Neural progenitor cell (in vitro differentiated cells): Measurements from ENCODE around the gene NFATC2IP. TPM values are rescaled to one million over a fixed set of nuclear protein-coding genes. Genes with fewer than 3 reads are reported as not detected.

Experiments
- DNase-seq: peaks from one replicate; pipeline ENCODE4 v3.0.0-alpha.2; 2016; ENCODE audit warnings: low spot score
- H2AFZ ChIP-seq: fragments of 200-600 bp; sonication (generic); replicated peaks from 2 replicates; pipeline ENCODE4 v1.6.1; 2016; ENCODE audit warnings: antibody characterized with exemption
- H3F3A ChIP-seq: fragments of 200-600 bp; sonication (generic); 2 replicates; pipeline ENCODE4 v1.6.1; 2016; ENCODE audit warnings: antibody characterized with exemption, low read depth
- H3K27ac ChIP-seq: fragments of 200-600 bp; sonication (generic); 2 replicates; pipeline ENCODE4 v1.5.1; 2016; ENCODE audit warnings: mild to moderate bottlenecking
- H3K27me3 ChIP-seq: fragments of 200-600 bp; sonication (generic); 2 replicates; pipeline ENCODE4 v1.6.1; 2016; ENCODE audit warnings: mild to moderate bottlenecking, moderate library complexity
- H3K36me3 ChIP-seq: fragments of 200-600 bp; sonication (generic); 2 replicates; pipeline ENCODE4 v1.5.1; 2016
- H3K4me1 ChIP-seq: fragments of 200-600 bp; sonication (generic); 2 replicates; pipeline ENCODE4 v1.6.1; 2016; ENCODE audit warnings: mixed run types
- H3K4me2 ChIP-seq: fragments of 200-600 bp; sonication (generic); 2 replicates; pipeline ENCODE4 v1.6.1; 2016
- H3K4me3 ChIP-seq: fragments of 200-600 bp; sonication (generic); 2 replicates; pipeline ENCODE4 v1.5.1; 2016
- H3K79me2 ChIP-seq: fragments of 200-600 bp; sonication (generic); 2 replicates; pipeline ENCODE4 v1.6.1; 2016; ENCODE audit warnings: low read depth
- H3K9ac ChIP-seq: fragments of 200-600 bp; sonication (generic); 2 replicates; pipeline ENCODE4 v1.6.1; 2016
- H3K9me3 ChIP-seq: fragments of 200-600 bp; sonication (generic); 2 replicates; pipeline ENCODE4 v1.5.1; 2016; ENCODE audit warnings: low read depth
- H4K20me1 ChIP-seq: fragments of 200-600 bp; sonication (generic); 2 replicates; pipeline ENCODE4 v1.6.1; 2016; ENCODE audit warnings: low read depth
- H3K27ac Mint-ChIP-seq: 3 replicates; pipeline ENCODE4 v1.8.0; 2021; ENCODE audit warnings: mixed read lengths
- H3K27me3 Mint-ChIP-seq: 2 replicates; pipeline ENCODE4 v1.8.0; 2022; ENCODE audit warnings: low read depth, mild to moderate bottlenecking, inconsistent platforms, moderate library complexity, mixed read lengths; ENCODE audit not compliant: insufficient read depth
- H3K36me3 Mint-ChIP-seq: 3 replicates; pipeline ENCODE4 v1.8.0; 2021; ENCODE audit warnings: mixed read lengths
- H3K4me1 Mint-ChIP-seq: 3 replicates; pipeline ENCODE4 v1.8.0; 2021; ENCODE audit warnings: mixed read lengths
- H3K4me3 Mint-ChIP-seq: 3 replicates; pipeline ENCODE4 v1.8.0; 2021; ENCODE audit warnings: mild to moderate bottlenecking, moderate library complexity, mixed read lengths
- H3K9me3 Mint-ChIP-seq: 3 replicates; pipeline ENCODE4 v1.8.0; 2020; ENCODE audit warnings: mixed read lengths
- CTCF ChIP-seq: fragments of 200-600 bp; sonication (generic); IDR thresholded peaks from 2 replicates; pipeline ENCODE4 v1.5.1; 2017; ENCODE audit warnings: antibody characterized with exemption, mild to moderate bottlenecking
- EZH2 ChIP-seq: fragments of 200-600 bp; sonication (generic); IDR thresholded peaks from 2 replicates; pipeline ENCODE4 v1.6.1; 2017; ENCODE audit warnings: antibody characterized with exemption, mild to moderate bottlenecking, moderate library complexity
- EZH2phosphoT487 ChIP-seq: fragments of 200-600 bp; sonication (generic); IDR thresholded peaks from 2 replicates; pipeline ENCODE4 v1.6.1; 2017; ENCODE audit warnings: antibody characterized with exemption
- total RNA-seq: library from RNA; depleted of rRNA; stranded (reverse); fragments of >200 nt; gene quantifications from 2 replicates; pipeline ENCODE4 v1.2.3, GENCODE V29; 2015; ENCODE audit warnings: low replicate concordance

The NFATC2IP gene
- total RNA-seq, 1 donor from 2014 or later = 33.2 TPM

GRCh38 chr16:28913946-28914724 lies 36.6 kb upstream of the NFATC2IP start:
- Mint-ChIP-seq H3K27ac (no peak overlapping the region), H3K36me3 (peaks cover 8% of the 10 kb centered on the region), H3K27me3 (peaks cover 4% of the 10 kb centered on the region), H3K4me1 (peaks cover 8% of the 10 kb centered on the region), H3K4me3 (no peak overlapping the region), H3K9me3 (no peaks in the 10 kb centered on the region)
- H4K20me1 ChIP-seq = no peaks in the 10 kb centered on the region
- H3K79me2 ChIP-seq = no peaks in the 10 kb centered on the region
- no peak for DNase-seq
- H3K27me3 ChIP-seq = no peaks in the 10 kb centered on the region
- no peak overlapping the region for H3K4me2 ChIP-seq
- no peak overlapping the region for H3K9ac ChIP-seq
- TF ChIP-seq EZH2 (no peak), EZH2phosphoT487 (no peak), CTCF (no peak)
- H2AFZ ChIP-seq = no peak overlapping the region
- H3K4me3 ChIP-seq = no peak overlapping the region
- H3K9me3 ChIP-seq = no peaks in the 10 kb centered on the region
- no peaks in the 10 kb centered on the region for H3F3A ChIP-seq
- no peaks in the 10 kb centered on the region for H3K4me1 ChIP-seq
- no peak overlapping the region for H3K27ac ChIP-seq
- no peaks in the 10 kb centered on the region for H3K36me3 ChIP-seq

- H3K36me3 Mint-ChIP-seq = peaks cover 8% of the 10 kb centered on the region
- H3K79me2 ChIP-seq = no peaks in the 10 kb centered on the region
- no peak overlapping the region for H2AFZ ChIP-seq
- no peaks in the 10 kb centered on the region for H3K9me3 Mint-ChIP-seq
- no peak overlapping the region for H3K27ac Mint-ChIP-seq
- no peaks in the 10 kb centered on the region for H3K9me3 ChIP-seq
- TF ChIP-seq CTCF (no peak), EZH2phosphoT487 (no peak), EZH2 (no peak)
- H3K36me3 ChIP-seq = no peaks in the 10 kb centered on the region
- no peaks in the 10 kb centered on the region for H3K4me1 ChIP-seq
- peaks cover 4% of the 10 kb centered on the region for H3K27me3 Mint-ChIP-seq
- H3K4me3 ChIP-seq = no peak overlapping the region
- H3K9ac ChIP-seq = no peak overlapping the region
- no peak overlapping the region for H3K4me2 ChIP-seq
- peaks cover 8% of the 10 kb centered on the region for H3K4me1 Mint-ChIP-seq
- no peak for DNase-seq
- H3K27me3 ChIP-seq = no peaks in the 10 kb centered on the region
- no peak overlapping the region for H3K27ac ChIP-seq
- no peaks in the 10 kb centered on the region for H4K20me1 ChIP-seq
- H3K4me3 Mint-ChIP-seq = no peak overlapping the region
- H3F3A ChIP-seq = no peaks in the 10 kb centered on the region
Observed at GRCh38 chr16:28915181-28915580, 35.6 kb upstream of the NFATC2IP start.

DNA sequence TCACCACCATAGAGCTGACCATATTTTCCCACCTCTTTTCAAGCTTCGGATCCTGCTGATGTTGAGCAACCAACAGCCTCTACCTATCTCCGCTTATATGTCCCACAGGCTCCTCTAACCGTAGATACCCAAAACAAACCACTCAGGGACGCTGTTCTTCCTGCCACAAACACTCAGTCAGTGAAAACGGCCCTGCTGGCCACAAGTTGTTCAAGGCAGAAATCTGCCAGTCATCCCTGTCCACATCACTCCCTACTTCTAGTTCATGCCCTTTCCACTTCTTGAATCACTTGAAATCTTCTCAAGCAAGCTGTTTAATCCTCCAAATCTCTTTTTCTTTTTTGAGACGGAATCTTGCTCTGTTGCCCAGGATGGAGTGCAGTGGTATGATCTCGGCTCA lies 33.6 kb upstream of the NFATC2IP start:
- Histone ChIP-seq H3K9ac (no peak overlapping the region), H3K36me3 (no peaks in the 10 kb centered on the region), H3K4me3 (no peak overlapping the region), H3K9me3 (no peaks in the 10 kb centered on the region), H3K4me1 (no peaks in the 10 kb centered on the region), H2AFZ (no peak overlapping the region), H4K20me1 (no peaks in the 10 kb centered on the region), H3K27me3 (no peaks in the 10 kb centered on the region), H3F3A (no peaks in the 10 kb centered on the region), H3K79me2 (no peaks in the 10 kb centered on the region), H3K4me2 (no peak overlapping the region), H3K27ac (no peak overlapping the region)
- peak overlapping the region; percentile 23 for H3K27ac Mint-ChIP-seq
- TF ChIP-seq CTCF (no peak), EZH2phosphoT487 (no peak), EZH2 (no peak)
- H3K27me3 Mint-ChIP-seq = peaks cover 4% of the 10 kb centered on the region
- peaks cover 8% of the 10 kb centered on the region for H3K36me3 Mint-ChIP-seq
- H3K4me3 Mint-ChIP-seq = no peak overlapping the region
- H3K9me3 Mint-ChIP-seq = no peaks in the 10 kb centered on the region
- H3K4me1 Mint-ChIP-seq = peaks cover 8% of the 10 kb centered on the region
- no peak for DNase-seq
